Activated B cell treated with CpG ODN at 0.5 μM for 24 hours (primary cell): ENCODE measurements around the gene SPART. TPM values are rescaled to one million over a fixed set of nuclear protein-coding genes. Genes with fewer than 3 reads are reported as not detected.

Source experiments
- ATAC-seq: fragments of 200-7000 bp; cut with Tn5 transposase; one replicate; pipeline ENCODE4 v1.10.0; 2021; ENCODE audit warnings: low read depth, mild to moderate bottlenecking, moderate library complexity
- CTCF ChIA-PET: fragments of 350-600 bp; sonication (Branson Sonifier 250); formaldehyde crosslinking; loops from one replicate; lab custom pipeline; 2021; ENCODE audit warnings: antibody characterized with exemption; lab: Charles Lee
- POLR2A ChIA-PET: fragments of 350-600 bp; sonication (Branson Sonifier 250); formaldehyde crosslinking; loops from one replicate; lab custom pipeline; 2021; ENCODE audit warnings: antibody characterized with exemption; lab: Charles Lee
- DNase-seq: peaks from one replicate; pipeline ENCODE4 v3.0.0; 2022
- H3K27ac Mint-ChIP-seq: one replicate; pipeline ENCODE4 v1.8.0; 2020; ENCODE audit warnings: mixed read lengths
- H3K27me3 Mint-ChIP-seq: one replicate; pipeline ENCODE4 v1.8.0; 2021; ENCODE audit warnings: mixed read lengths
- H3K36me3 Mint-ChIP-seq: one replicate; pipeline ENCODE4 v1.8.0; 2021; ENCODE audit warnings: low read depth, mixed read lengths
- H3K4me1 Mint-ChIP-seq: one replicate; pipeline ENCODE4 v1.8.0; 2021; ENCODE audit warnings: mixed read lengths
- H3K4me3 Mint-ChIP-seq: one replicate; pipeline ENCODE4 v1.8.0; 2020; ENCODE audit warnings: mild to moderate bottlenecking, mixed read lengths
- H3K9me3 Mint-ChIP-seq: one replicate; pipeline ENCODE4 v1.8.0; 2020; ENCODE audit warnings: mixed read lengths
- CTCF ChIP-seq: fragments of 200-600 bp; IDR thresholded peaks from one replicate; pipeline ENCODE4 v1.8.0; 2022; ENCODE audit warnings: antibody characterized with exemption, mild to moderate bottlenecking
- intact Hi-C: fragments of 100-400 bp; cut with micrococcal nuclease; formaldehyde crosslinking; loops from one replicate; pipeline ENCODE4 v1.15.1; 2024
- total RNA-seq: library from RNA; stranded (reverse); gene quantifications from 2 replicates; pipeline ENCODE4 v1.2.3, GENCODE V29; 2022

SPART gene
- total RNA-seq, 1 donor from 2014 or later = 19.8 TPM

GRCh38 chr13:36374063-36374462 lies 27.9 kb upstream of the SPART start:
- TF ChIP-seq CTCF = no peak
- intact Hi-C loops = no loop called here
- ChIA-PET CTCF (no interaction called here), POLR2A (no interaction called here)
- Mint-ChIP-seq H3K27ac (no peak overlapping the region), H3K4me1 (no peaks in the 10 kb centered on the region), H3K9me3 (no peaks in the 10 kb centered on the region), H3K36me3 (no peaks in the 10 kb centered on the region), H3K4me3 (no peak overlapping the region), H3K27me3 (no peaks in the 10 kb centered on the region)
- DNase-seq (no peak), ATAC-seq (no peak)

GRCh38 chr13:36371185-36371584 lies 25.0 kb upstream of the SPART start:
- ChIA-PET CTCF (no interaction called here), POLR2A (no interaction called here)
- H3K36me3 Mint-ChIP-seq = no peaks in the 10 kb centered on the region
- TF ChIP-seq CTCF = no peak
- ATAC-seq (no peak), DNase-seq (no peak)
- no peak overlapping the region for H3K4me3 Mint-ChIP-seq
- intact Hi-C loops = no loop called here
- H3K27me3 Mint-ChIP-seq = no peaks in the 10 kb centered on the region
- H3K9me3 Mint-ChIP-seq = no peaks in the 10 kb centered on the region
- H3K4me1 Mint-ChIP-seq = no peaks in the 10 kb centered on the region
- H3K27ac Mint-ChIP-seq = no peak overlapping the region

- Mint-ChIP-seq H3K27me3 (no peaks in the 10 kb centered on the region), H3K4me1 (no peaks in the 10 kb centered on the region), H3K27ac (no peak overlapping the region), H3K4me3 (no peak overlapping the region), H3K36me3 (no peaks in the 10 kb centered on the region), H3K9me3 (no peaks in the 10 kb centered on the region)
- no peak for ATAC-seq
- no peak for TF ChIP-seq CTCF
- ChIA-PET CTCF (no interaction called here), POLR2A (no interaction called here)
- intact Hi-C loops = no loop called here
- no peak for DNase-seq
These were observed 23.9 kb upstream of the SPART start for GRCh38 chr13:36370108-36370429.

GRCh38 chr13:36369268-36370107 lies 23.3 kb upstream of the SPART start:
- ATAC-seq (no peak), DNase-seq (no peak)
- no peak overlapping the region for H3K27ac Mint-ChIP-seq
- no peak for TF ChIP-seq CTCF
- intact Hi-C loops = no loop called here
- H3K36me3 Mint-ChIP-seq = no peaks in the 10 kb centered on the region
- no peaks in the 10 kb centered on the region for H3K27me3 Mint-ChIP-seq
- no peaks in the 10 kb centered on the region for H3K4me1 Mint-ChIP-seq
- no peak overlapping the region for H3K4me3 Mint-ChIP-seq
- ChIA-PET CTCF (no interaction called here), POLR2A (no interaction called here)
- H3K9me3 Mint-ChIP-seq = no peaks in the 10 kb centered on the region

- Mint-ChIP-seq H3K36me3 (no peaks in the 10 kb centered on the region), H3K27ac (no peak overlapping the region), H3K9me3 (no peaks in the 10 kb centered on the region), H3K4me1 (no peaks in the 10 kb centered on the region), H3K27me3 (peaks cover 5% of the 10 kb centered on the region), H3K4me3 (no peak overlapping the region)
- ATAC-seq = no peak
- no peak for TF ChIP-seq CTCF
- ChIA-PET CTCF (no interaction called here), POLR2A (no interaction called here)
- DNase-seq = no peak
- intact Hi-C loops = no loop called here
These were observed 19.8 kb upstream of the SPART start for GRCh38 chr13:36366031-36366430.
